Fibroblast of lung (primary cell): ENCODE data around the gene ANTXRL.
"Not testable (repeated sequence)": the region's sequence is repeated elsewhere in the genome, so short reads cannot be mapped to it uniquely, and the experiment has no call there.

Experiments
- EZH2 ChIP-seq: IDR thresholded peaks from 2 replicates; pipeline ENCODE4 v1.5.1; 2012; ENCODE audit warnings: low read length, control low read depth, mild to moderate bottlenecking; ENCODE audit errors: missing control alignments
- TF ChIP-seq, protein P1 (sequence below), 2 donors: IDR thresholded peaks in 1 of 2; conservative IDR thresholded peaks in 1 of 2; 1 replicate in 1 of 2; 2 replicates in 1 of 2; pipeline ENCODE4 v1.5.1; 2011 to 2012; ENCODE audit warnings: low read length in 2 of 2, control low read depth in 1 of 2, inconsistent platforms in 1 of 2, low read depth in 1 of 2, mild to moderate bottlenecking in 1 of 2

DNA sequence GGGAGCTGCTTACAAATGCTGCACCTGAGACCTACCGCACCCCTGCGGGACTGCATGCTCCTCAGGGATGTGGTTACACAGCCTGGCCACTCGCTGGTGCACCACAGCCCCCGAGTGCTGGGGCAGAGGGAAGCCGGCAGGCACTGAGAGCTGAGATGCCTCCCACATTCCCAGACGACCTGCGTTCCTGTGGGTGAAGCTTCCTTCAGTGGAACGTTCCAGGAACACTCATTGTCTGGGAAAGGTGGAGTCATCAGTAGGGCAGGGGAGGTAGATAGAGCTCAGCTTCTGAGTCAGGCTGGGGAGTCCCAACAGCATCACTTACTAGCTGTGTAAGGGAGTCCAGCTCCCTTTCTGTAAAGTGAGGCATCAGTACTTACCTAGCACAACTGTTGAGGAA, 91.3 kb downstream of the ANTXRL start:
- TF ChIP-seq, protein P1, sequence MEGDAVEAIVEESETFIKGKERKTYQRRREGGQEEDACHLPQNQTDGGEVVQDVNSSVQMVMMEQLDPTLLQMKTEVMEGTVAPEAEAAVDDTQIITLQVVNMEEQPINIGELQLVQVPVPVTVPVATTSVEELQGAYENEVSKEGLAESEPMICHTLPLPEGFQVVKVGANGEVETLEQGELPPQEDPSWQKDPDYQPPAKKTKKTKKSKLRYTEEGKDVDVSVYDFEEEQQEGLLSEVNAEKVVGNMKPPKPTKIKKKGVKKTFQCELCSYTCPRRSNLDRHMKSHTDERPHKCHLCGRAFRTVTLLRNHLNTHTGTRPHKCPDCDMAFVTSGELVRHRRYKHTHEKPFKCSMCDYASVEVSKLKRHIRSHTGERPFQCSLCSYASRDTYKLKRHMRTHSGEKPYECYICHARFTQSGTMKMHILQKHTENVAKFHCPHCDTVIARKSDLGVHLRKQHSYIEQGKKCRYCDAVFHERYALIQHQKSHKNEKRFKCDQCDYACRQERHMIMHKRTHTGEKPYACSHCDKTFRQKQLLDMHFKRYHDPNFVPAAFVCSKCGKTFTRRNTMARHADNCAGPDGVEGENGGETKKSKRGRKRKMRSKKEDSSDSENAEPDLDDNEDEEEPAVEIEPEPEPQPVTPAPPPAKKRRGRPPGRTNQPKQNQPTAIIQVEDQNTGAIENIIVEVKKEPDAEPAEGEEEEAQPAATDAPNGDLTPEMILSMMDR (conservative IDR thresholded peaks at IDR 0.05 in 1 of 2, IDR thresholded peaks at IDR 0.05 in 1 of 2; ENCODE audit: low read depth in 1 of 2, low read length in 2 of 2) = not testable (repeated sequence)
- not testable (repeated sequence) for TF ChIP-seq EZH2
